Stimulated activated CD8-positive, alpha-beta memory T cell treated with anti-CD3 and anti-CD28 coated beads, Interleukin-4, amount 100 ng/mL, for 48 hours (primary cell): ENCODE results near the gene HSPB6.

Experiments used
- DNase-seq: peaks from one replicate; pipeline ENCODE4 v3.0.0-alpha.2; 2020

Gene HSPB6

GRCh38 chr19:35713904-35714495 lies 42.8 kb downstream of the HSPB6 start:
- peak; percentile 40 for DNase-seq

- DNase-seq: no peak
Observed at GRCh38 chr19:35713506-35713850, 43.4 kb downstream of the HSPB6 start.

- peak; percentile 90 for DNase-seq
Observed at GRCh38 chr19:35712567-35713505, 44.0 kb downstream of the HSPB6 start.

- peak; percentile 84 for DNase-seq
Observed at GRCh38 chr19:35710784-35711723, 45.8 kb downstream of the HSPB6 start.

DNA sequence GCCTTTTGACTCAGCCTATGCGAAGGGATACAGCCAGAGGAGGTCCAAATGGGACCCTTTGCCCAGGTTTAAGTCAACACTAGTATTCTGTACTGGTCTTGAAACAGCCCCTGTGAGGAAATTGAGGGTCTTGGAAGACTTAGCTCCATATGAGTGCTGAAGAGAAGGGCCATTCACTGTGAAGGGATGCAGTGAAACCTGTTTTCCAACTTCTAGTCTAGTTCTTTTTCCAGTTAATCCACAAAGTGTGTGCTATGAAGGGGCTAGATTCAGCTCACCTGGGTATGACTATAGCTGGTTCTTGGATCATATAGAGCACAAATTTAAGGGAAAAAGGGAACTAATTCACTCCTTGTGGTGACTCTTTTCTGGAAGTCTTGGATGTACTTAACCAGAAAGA lies 48.4 kb downstream of the HSPB6 start:
- no peak for DNase-seq
